HFF-Myc (cell line): ENCODE measurements around the gene AMT.

Experiments used
- DNase-seq: peaks from one replicate; pipeline ENCODE4 v3.0.0-alpha.2; 2011; ENCODE audit warnings: low read depth; ENCODE audit errors: extremely low read depth
- H3K4me3 ChIP-seq: replicated peaks from 2 replicates; pipeline ENCODE4 v1.5.1; 2011; ENCODE audit warnings: low read depth, mild to moderate bottlenecking, control low read depth, low read length
- TF ChIP-seq, protein P1 (sequence below): IDR thresholded peaks from 2 replicates; pipeline ENCODE4 v1.5.1; 2012; ENCODE audit warnings: mild to moderate bottlenecking, low read depth, low read length, control low read depth; ENCODE audit errors: missing control alignments

The AMT gene, protein sequence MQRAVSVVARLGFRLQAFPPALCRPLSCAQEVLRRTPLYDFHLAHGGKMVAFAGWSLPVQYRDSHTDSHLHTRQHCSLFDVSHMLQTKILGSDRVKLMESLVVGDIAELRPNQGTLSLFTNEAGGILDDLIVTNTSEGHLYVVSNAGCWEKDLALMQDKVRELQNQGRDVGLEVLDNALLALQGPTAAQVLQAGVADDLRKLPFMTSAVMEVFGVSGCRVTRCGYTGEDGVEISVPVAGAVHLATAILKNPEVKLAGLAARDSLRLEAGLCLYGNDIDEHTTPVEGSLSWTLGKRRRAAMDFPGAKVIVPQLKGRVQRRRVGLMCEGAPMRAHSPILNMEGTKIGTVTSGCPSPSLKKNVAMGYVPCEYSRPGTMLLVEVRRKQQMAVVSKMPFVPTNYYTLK

DNA sequence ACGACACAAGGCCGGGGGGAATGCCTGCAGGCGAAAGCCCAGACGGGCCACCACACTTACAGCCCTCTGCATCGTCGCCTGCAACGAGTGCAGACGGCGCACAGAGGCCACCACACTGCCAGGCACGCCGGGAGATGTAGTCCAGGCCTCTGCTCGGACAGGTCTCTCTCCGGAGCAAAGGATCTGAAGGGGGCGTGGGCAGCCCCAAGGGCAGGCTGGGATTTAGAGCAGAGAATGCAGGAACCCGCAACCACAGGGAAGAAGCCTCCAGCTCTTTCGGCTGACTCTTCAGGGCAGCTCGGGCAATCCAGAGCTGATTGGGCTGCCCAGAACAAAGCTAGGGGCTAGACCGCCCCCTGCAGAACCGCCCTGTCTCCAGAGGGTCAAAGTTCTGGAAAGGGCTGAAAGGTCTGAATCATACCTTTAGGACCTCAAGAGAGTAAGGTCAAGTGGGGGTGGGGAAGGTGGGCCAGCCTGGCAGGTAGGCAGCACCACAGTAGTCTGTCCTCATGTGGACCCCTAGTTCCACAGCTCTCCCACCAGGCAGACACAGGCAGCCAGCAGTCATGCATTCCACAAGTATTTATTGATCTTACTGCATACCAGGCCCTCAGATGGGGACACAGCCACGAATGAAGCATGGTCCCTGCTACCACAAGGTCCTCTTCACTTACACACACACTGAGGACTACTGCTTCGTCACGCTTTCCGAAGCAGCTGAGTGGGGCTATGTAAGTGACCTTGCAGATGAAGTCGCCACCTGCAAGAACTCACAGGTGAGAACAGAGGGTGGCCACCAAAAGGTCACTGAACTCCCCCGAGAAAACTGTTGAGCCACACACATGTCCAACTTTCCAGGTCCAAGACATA lies at the start of gene AMT:
Gene AMT (minus strand): TSS at position 95 of the 870 bp plus-strand sequence. CDS start 23 bp downstream, at position 72.
- no peak for DNase-seq
- TF ChIP-seq, protein P1, sequence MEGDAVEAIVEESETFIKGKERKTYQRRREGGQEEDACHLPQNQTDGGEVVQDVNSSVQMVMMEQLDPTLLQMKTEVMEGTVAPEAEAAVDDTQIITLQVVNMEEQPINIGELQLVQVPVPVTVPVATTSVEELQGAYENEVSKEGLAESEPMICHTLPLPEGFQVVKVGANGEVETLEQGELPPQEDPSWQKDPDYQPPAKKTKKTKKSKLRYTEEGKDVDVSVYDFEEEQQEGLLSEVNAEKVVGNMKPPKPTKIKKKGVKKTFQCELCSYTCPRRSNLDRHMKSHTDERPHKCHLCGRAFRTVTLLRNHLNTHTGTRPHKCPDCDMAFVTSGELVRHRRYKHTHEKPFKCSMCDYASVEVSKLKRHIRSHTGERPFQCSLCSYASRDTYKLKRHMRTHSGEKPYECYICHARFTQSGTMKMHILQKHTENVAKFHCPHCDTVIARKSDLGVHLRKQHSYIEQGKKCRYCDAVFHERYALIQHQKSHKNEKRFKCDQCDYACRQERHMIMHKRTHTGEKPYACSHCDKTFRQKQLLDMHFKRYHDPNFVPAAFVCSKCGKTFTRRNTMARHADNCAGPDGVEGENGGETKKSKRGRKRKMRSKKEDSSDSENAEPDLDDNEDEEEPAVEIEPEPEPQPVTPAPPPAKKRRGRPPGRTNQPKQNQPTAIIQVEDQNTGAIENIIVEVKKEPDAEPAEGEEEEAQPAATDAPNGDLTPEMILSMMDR: no peak
- no peak within 1 kb of the TSS for H3K4me3 ChIP-seq

DNA sequence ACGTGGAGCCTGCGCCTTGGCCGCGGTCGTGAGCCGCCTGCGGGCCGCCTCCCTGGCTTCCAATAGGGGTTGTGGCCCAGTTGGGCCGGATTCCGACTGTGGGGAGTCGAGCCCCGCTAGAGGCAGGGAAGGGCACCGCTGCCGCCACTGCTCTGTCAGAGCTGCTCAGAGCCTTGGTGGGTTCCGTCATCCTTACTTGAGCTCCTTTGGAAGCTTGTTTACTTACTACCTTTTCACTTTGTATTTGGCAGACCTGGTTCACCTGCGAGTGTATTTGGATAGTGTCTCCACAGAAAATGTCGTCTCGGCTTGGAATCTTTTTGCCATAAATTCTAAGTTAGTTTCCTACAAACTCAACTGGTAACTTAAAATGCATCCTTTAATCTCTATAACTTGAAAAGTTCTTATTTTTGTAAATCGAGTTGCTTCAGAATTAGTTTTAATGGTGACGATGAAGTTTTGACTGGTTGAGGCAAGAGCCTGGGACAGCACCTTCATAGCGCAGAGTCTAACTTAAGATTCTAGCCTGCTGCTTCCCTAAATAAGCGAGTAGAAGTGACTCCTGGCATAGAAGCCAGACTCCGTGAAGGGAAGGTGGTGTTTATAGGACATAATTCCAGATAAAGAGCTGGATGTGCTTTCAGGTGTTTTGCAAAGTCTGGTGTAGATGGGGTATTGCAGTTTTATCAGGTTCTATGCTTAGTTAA lies 48.6 kb upstream of the AMT start:
- TF ChIP-seq, protein P1: no peak
- DNase-seq: no peak

DNA sequence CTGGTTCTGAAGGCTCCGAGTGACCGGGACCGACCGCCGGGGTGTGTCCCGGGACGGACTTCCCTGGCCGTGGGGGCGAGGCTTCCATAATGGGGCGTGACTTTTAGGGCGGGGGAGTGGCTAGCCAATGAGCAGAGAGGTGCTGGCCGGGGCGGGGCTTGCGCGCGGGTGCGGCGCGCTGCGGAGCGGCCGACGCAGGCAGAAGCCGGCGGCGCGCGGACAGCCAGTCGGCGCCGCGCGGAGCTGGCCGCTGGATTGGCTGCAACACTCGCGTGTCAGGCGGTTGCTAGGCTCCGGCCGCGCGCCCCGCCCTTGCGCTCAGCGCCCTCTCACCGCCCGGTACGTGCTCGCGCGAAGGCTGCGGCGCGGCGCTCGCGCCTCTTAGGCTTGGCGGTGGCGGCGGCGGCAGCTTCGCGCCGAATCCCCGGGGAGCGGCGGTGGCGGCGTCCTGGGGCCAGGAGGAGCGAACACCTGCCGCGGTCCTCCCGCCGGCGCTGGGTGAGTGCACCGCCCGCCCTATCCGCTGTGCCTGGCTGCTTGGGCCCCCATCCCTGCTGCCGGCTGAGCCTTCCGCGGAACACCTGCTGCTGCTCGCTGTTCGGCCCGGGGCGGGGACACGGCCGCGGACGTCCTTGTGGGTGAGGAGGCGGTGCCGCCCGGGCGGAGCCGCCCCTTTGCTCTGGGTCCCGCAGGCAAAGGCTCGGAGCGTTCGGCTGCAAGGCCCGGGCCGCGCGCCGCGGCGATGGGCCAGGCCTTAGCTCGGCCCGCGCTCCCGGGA lies 47.9 kb upstream of the AMT start, which contains the start of gene DAG1:
Gene DAG1 (plus strand): TSS at position 332 of the 778 bp plus-strand sequence. CDS start 40,268 bp downstream, outside the sequence.
- TF ChIP-seq, protein P1: no peak
- peak within 1 kb of the TSS; percentile 79 for H3K4me3 ChIP-seq
- peak; percentile 74 for DNase-seq

More for the DNA sequence above, 48.6 kb upstream of the AMT start:
- peak overlapping the region; percentile 79 for H3K4me3 ChIP-seq

DNA sequence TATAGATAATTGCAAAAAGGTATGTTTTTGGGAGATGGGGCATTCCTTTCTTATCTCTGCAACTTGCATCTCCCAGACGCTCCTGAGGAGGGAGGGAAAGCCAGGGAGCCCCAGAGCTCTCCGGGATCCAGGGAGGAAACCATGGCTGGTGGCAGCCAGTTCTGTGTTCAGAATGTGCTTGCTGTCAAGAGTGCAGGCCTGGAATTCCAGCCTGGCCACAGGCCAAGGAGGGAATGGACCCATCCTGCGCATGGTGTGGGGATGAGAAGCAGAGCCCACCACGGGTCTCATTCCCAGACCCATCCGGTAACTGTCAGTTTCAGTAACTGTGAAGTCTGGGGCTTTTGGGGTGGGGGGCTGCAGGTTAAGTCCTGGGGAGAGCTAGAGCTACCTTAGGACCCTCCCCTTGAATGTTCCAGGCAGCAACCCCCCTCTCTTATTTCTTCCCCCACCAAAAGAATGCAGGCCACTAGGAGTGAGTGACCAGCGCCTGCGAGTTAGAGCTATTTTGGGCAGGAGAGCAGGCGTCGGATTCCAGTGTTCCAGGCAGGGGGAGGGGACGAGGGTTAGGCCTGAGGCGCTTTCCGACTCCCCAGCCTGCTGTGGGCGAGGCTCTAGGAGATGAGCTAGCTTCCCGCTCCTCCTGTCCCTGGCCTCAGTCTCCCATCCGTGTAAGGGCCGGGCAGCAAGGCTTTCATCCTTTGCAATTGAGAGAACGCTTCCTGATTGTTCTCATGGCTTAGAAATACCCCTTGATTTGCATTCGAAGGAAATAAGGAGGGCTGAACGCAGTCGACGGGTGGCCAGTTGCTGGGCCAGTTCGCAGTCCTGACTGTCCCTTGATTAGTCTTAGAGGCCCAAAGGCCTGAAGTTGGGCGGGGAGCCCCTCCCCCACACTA lies 47.0 kb upstream of the AMT start:
- peak overlapping the region; percentile 51 for H3K4me3 ChIP-seq
- TF ChIP-seq, protein P1: no peak
- DNase-seq: peak; percentile 59

DNA sequence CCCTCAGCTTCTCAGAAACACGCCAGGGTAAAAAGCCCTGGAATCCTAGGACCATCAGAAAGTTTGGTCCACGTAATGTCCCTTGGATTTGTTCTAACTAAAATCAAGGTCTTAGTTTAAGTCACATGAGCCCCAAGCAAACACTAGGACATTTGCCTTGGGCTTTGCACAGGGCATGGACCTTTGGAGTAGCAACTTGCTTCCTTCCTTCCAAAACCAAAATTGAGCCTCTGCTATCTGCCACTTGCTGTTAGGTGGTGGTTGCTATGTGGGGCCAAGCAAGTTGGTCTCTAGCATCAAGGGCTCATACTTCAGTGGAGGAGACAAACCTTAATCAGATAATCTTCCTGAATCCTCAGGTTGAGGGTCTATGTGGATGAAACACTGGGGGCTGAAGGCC lies 43.8 kb upstream of the AMT start:
- DNase-seq: no peak
- TF ChIP-seq, protein P1: no peak
- no peak overlapping the region for H3K4me3 ChIP-seq
